Hepatocyte (in vitro differentiated cells): ENCODE results near the gene ARHGAP15.

Experiments used
- EZH2 ChIP-seq: fragments of 200-600 bp; sonication (generic); IDR thresholded peaks from 2 replicates; pipeline ENCODE4 v1.6.1; 2016; ENCODE audit warnings: antibody characterized with exemption, mild to moderate bottlenecking, borderline replicate concordance
- TF ChIP-seq, protein P1 (sequence below): fragments of 200-600 bp; sonication (generic); IDR thresholded peaks from 2 replicates; pipeline ENCODE4 v1.5.1; 2016; ENCODE audit warnings: antibody characterized with exemption, mild to moderate bottlenecking; ENCODE audit not compliant: poor library complexity

GRCh38 chr2:143176606-143177005 lies 47.4 kb downstream of the ARHGAP15 start:
- TF ChIP-seq, protein P1, sequence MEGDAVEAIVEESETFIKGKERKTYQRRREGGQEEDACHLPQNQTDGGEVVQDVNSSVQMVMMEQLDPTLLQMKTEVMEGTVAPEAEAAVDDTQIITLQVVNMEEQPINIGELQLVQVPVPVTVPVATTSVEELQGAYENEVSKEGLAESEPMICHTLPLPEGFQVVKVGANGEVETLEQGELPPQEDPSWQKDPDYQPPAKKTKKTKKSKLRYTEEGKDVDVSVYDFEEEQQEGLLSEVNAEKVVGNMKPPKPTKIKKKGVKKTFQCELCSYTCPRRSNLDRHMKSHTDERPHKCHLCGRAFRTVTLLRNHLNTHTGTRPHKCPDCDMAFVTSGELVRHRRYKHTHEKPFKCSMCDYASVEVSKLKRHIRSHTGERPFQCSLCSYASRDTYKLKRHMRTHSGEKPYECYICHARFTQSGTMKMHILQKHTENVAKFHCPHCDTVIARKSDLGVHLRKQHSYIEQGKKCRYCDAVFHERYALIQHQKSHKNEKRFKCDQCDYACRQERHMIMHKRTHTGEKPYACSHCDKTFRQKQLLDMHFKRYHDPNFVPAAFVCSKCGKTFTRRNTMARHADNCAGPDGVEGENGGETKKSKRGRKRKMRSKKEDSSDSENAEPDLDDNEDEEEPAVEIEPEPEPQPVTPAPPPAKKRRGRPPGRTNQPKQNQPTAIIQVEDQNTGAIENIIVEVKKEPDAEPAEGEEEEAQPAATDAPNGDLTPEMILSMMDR = no peak
- TF ChIP-seq EZH2 = no peak
